Fibroblast of upper back skin (primary cell): Measurements from ENCODE around the gene RMDN3.

Experiments
- DNase-seq: peaks from one replicate; pipeline ENCODE4 v3.0.0-alpha.2; 2013

The RMDN3 gene

GRCh38 chr15:40693904-40694687 lies 61.0 kb downstream of the RMDN3 start:
- no peak for DNase-seq

GRCh38 chr15:40691737-40692136 lies 63.3 kb downstream of the RMDN3 start:
- DNase-seq = no peak

GRCh38 chr15:40688932-40689799 lies 65.9 kb downstream of the RMDN3 start:
- no peak for DNase-seq
